NB4 (cell line): ENCODE data around the gene SULT1A4.
"Not testable (repeated sequence)": the region's sequence is repeated elsewhere in the genome, so short reads cannot be mapped to it uniquely, and the experiment has no call there.

ENCODE experiments used
- CTCF ChIP-seq: IDR thresholded peaks from one replicate; pipeline ENCODE4 v1.5.1; 2012; ENCODE audit warnings: low read depth, low read length
- POLR2A ChIP-seq: IDR thresholded peaks from 2 replicates; pipeline ENCODE4 v1.6.1; 2011; ENCODE audit warnings: mild to moderate bottlenecking; ENCODE audit not compliant: insufficient read length; ENCODE audit errors: extremely low read depth

GRCh38 chr16:29467654-29468366 is 8.1 kb downstream of the SULT1A4 start:
- TF ChIP-seq CTCF, POLR2A: not testable (repeated sequence)
